Endodermal cell (in vitro differentiated cells): Measurements from ENCODE around the gene LIN7A. TPM values are rescaled to one million over a fixed set of nuclear protein-coding genes. Genes with fewer than 3 reads are reported as not detected.

Experiments
- DNase-seq: peaks from one replicate; pipeline ENCODE4 v3.0.0-alpha.2; 2017
- H3K27ac ChIP-seq: 2 replicates; pipeline ENCODE4 v1.5.1; 2013; ENCODE audit warnings: mild to moderate bottlenecking, low read depth, low read length, moderate library complexity
- H3K27me3 ChIP-seq: 2 replicates; pipeline ENCODE4 v1.6.1; 2013; ENCODE audit warnings: mild to moderate bottlenecking, low read length, moderate library complexity; ENCODE audit not compliant: insufficient read depth, control insufficient read depth, poor library complexity, severe bottlenecking
- H3K36me3 ChIP-seq: 2 replicates; pipeline ENCODE4 v1.7.0; 2013; ENCODE audit warnings: mild to moderate bottlenecking, low read length, moderate library complexity; ENCODE audit not compliant: control insufficient read depth, insufficient read depth
- H3K4me1 ChIP-seq: one replicate; pipeline ENCODE4 v1.7.0; 2013; ENCODE audit warnings: low read length; ENCODE audit not compliant: control insufficient read depth, insufficient read depth
- H3K4me3 ChIP-seq: 2 replicates; pipeline ENCODE4 v1.5.1; 2013; ENCODE audit warnings: mild to moderate bottlenecking, low read length, moderate library complexity
- H3K9ac ChIP-seq: 2 replicates; pipeline ENCODE4 v1.6.1; 2013; ENCODE audit warnings: mild to moderate bottlenecking, low read length, moderate library complexity; ENCODE audit not compliant: poor library complexity, severe bottlenecking; ENCODE audit errors: extremely low read depth
- H3K9me3 ChIP-seq: 2 replicates; pipeline ENCODE4 v1.6.1; 2013; ENCODE audit warnings: mild to moderate bottlenecking, low read length, moderate library complexity; ENCODE audit not compliant: control insufficient read depth
- H3K27ac Mint-ChIP-seq: 2 replicates; pipeline ENCODE4 v1.8.0; 2020; ENCODE audit warnings: mixed read lengths
- H3K27me3 Mint-ChIP-seq: 2 replicates; pipeline ENCODE4 v1.8.0; 2021; ENCODE audit warnings: mild to moderate bottlenecking, mixed read lengths; ENCODE audit not compliant: insufficient read depth
- H3K36me3 Mint-ChIP-seq: 2 replicates; pipeline ENCODE4 v1.8.0; 2020; ENCODE audit warnings: low read depth, mixed read lengths
- H3K4me1 Mint-ChIP-seq: 2 replicates; pipeline ENCODE4 v1.8.0; 2020; ENCODE audit warnings: mixed read lengths
- H3K4me3 Mint-ChIP-seq: 2 replicates; pipeline ENCODE4 v1.8.0; 2020; ENCODE audit warnings: mild to moderate bottlenecking, moderate library complexity, mixed read lengths
- H3K9me3 Mint-ChIP-seq: 2 replicates; pipeline ENCODE4 v1.8.0; 2020; ENCODE audit warnings: mild to moderate bottlenecking, mixed read lengths
- WGBS, 2 experiments: methylation state at CpG; one replicate each; pipeline versions ENCODE4 v1.1.5 to v1.1.7; 2013; ENCODE audit warnings: missing lambda C conversion rate in 2 of 2, mixed read lengths in 1 of 2; ENCODE audit not compliant: insufficient coverage in 1 of 2, insufficient read length in 1 of 2; 5-methylcytosine and 5-hydroxymethylcytosine counted together
- total RNA-seq, 2 donors: library from RNA; stranded (reverse); fragmentation: NEBNext Ultra II Directional in 1 of 2; extraction: Animal tissue kit (Norgen Biotek cat#: 25700) in 1 of 2; gene quantifications; 2 replicates in 1 of 2; 3 replicates in 1 of 2; pipeline ENCODE4 v1.2.1, GENCODE V29; 2021
- TF ChIP-seq, protein P1 (sequence below): fragments of 200-600 bp; sonication (generic); conservative IDR thresholded peaks from 2 replicates; pipeline ENCODE4 v1.5.0; 2021; ENCODE audit warnings: antibody characterized with exemption, mild to moderate bottlenecking

Gene LIN7A
- total RNA-seq, 2 donors from 2014 or later, result 19.3 to 27.2 TPM

DNA sequence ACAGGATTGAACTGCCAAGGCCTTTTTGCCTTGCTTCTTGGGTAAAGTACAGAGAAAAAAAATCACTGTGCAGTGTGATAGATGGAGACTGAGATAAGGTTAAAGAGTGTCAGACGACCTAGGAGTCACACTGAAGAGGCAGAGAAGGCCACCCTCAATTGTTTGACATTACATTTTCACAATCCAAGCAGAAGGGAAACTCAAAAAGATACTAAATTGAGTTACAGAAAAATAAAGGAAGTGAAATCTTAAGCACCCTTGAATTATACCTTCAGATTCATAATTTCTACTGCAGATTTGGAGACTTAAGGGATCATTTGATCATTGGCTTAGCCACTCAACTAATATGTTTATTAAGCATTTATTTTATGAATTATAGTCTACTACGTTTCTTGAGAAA lies 123.9 kb downstream of the LIN7A start:
- Mint-ChIP-seq H3K9me3 (no peaks in the 10 kb centered on the region), H3K27me3 (no peaks in the 10 kb centered on the region), H3K4me3 (no peak overlapping the region), H3K4me1 (peaks cover 10% of the 10 kb centered on the region), H3K27ac (no peak overlapping the region), H3K36me3 (peaks cover 17% of the 10 kb centered on the region)
- no peak for DNase-seq
- WGBS, 2 experiments, result 100% methylated on average over 1 of the region's 2 CpGs; no CpG with 5 or more reads in 1 of the 2 experiments
- H3K9ac ChIP-seq, result no peak overlapping the region
- no peak overlapping the region for H3K27ac ChIP-seq
- TF ChIP-seq, protein P1, sequence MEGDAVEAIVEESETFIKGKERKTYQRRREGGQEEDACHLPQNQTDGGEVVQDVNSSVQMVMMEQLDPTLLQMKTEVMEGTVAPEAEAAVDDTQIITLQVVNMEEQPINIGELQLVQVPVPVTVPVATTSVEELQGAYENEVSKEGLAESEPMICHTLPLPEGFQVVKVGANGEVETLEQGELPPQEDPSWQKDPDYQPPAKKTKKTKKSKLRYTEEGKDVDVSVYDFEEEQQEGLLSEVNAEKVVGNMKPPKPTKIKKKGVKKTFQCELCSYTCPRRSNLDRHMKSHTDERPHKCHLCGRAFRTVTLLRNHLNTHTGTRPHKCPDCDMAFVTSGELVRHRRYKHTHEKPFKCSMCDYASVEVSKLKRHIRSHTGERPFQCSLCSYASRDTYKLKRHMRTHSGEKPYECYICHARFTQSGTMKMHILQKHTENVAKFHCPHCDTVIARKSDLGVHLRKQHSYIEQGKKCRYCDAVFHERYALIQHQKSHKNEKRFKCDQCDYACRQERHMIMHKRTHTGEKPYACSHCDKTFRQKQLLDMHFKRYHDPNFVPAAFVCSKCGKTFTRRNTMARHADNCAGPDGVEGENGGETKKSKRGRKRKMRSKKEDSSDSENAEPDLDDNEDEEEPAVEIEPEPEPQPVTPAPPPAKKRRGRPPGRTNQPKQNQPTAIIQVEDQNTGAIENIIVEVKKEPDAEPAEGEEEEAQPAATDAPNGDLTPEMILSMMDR, result no peak
- no peak overlapping the region for H3K4me3 ChIP-seq
- H3K4me1 ChIP-seq, result no peaks in the 10 kb centered on the region
- H3K9me3 ChIP-seq, result no peaks in the 10 kb centered on the region
- no peaks in the 10 kb centered on the region for H3K27me3 ChIP-seq
- no peaks in the 10 kb centered on the region for H3K36me3 ChIP-seq

DNA sequence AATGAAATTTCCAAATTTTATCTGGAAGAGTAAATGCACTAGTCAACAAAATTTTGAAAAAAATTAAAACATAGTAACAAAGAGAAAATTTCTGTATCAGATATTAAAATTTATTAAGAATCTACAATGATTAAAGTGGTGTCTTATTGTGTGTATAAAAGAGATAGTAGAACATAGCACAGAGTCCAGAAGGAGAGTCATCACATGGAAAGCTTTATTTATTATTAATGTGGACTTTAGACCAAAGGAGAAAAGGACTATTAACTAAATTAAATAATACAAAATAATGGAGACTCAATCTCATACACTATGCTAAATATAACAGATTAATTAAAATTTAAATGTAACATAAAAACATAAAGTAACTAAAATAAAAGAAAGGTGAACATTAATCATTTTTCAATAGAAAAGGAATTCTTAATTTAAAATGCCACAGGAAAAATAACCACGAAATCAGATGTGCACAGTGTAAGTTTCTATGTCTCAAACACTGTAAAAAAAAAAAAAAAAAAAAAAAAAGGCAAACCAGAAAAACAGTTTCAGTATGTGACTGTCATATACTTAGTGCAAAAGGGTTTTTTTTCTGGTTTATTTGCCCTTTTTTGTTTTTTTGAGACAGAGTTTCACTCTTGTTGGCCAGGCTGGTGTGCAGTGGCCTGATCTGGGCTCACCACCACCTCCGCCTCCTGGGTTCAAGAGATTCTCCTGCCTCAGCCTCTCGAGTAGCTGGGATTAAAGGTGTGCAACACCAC lies 125.6 kb downstream of the LIN7A start:
- no peak overlapping the region for H3K4me3 ChIP-seq
- Mint-ChIP-seq H3K4me3 (no peak overlapping the region), H3K27me3 (no peaks in the 10 kb centered on the region), H3K4me1 (peaks cover 10% of the 10 kb centered on the region), H3K9me3 (peaks cover 2% of the 10 kb centered on the region), H3K36me3 (peaks cover 29% of the 10 kb centered on the region), H3K27ac (no peak overlapping the region)
- H3K9ac ChIP-seq, result no peak overlapping the region
- no peak for DNase-seq
- TF ChIP-seq, protein P1, result no peak
- no peak overlapping the region for H3K27ac ChIP-seq
- WGBS, 2 experiments, result 90 to 100% methylated on average over 2 to 3 of the region's 3 CpGs
- H3K9me3 ChIP-seq, result no peaks in the 10 kb centered on the region
- no peaks in the 10 kb centered on the region for H3K36me3 ChIP-seq
- H3K4me1 ChIP-seq, result no peaks in the 10 kb centered on the region
- H3K27me3 ChIP-seq, result no peaks in the 10 kb centered on the region

DNA sequence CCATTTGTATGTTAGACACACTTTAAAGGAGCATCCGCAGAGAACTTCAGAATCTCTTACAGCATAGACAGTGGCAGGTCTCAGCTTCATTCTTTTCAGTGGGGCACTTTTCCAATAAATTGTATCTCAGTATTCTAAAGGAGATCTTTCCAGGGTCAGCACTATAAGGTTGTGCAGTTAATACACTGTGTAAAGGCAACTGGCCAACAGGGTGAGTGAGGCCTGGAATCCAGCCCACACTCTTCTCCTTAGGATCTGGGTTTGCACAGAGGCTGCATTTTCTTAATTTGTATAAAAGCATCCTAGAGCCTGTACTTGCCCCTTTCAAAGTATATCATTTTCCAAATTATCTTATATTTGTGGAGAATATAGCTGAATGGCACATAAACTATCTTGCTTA lies 126.9 kb downstream of the LIN7A start:
- no peaks in the 10 kb centered on the region for H3K36me3 ChIP-seq
- H3K27ac Mint-ChIP-seq, result no peak overlapping the region
- H3K4me3 Mint-ChIP-seq, result no peak overlapping the region

More for the DNA sequence above, 126.9 kb downstream of the LIN7A start:
- H3K27me3 Mint-ChIP-seq, result no peaks in the 10 kb centered on the region
- peaks cover 33% of the 10 kb centered on the region for H3K36me3 Mint-ChIP-seq
- H3K27me3 ChIP-seq, result no peaks in the 10 kb centered on the region
- no peak for DNase-seq
- H3K9me3 Mint-ChIP-seq, result peaks cover 2% of the 10 kb centered on the region
- TF ChIP-seq, protein P1, result no peak
- H3K9me3 ChIP-seq, result no peaks in the 10 kb centered on the region
- 25 to 64% methylated on average over 1 of the region's 1 CpG for WGBS, 2 experiments
- no peak overlapping the region for H3K27ac ChIP-seq
- peaks cover 10% of the 10 kb centered on the region for H3K4me1 Mint-ChIP-seq
- no peak overlapping the region for H3K4me3 ChIP-seq
- H3K9ac ChIP-seq, result no peak overlapping the region
- no peaks in the 10 kb centered on the region for H3K4me1 ChIP-seq
